HEK293 (cell line): ENCODE measurements around the gene ATAD1.
"Not testable (repeated sequence)": the region's sequence is repeated elsewhere in the genome, so short reads cannot be mapped to it uniquely, and the experiment has no call there.

Experiments
- CTCF ChIA-PET: fragments of 350-600 bp; formaldehyde crosslinking; extraction: SDS; loops from one replicate; lab custom pipeline; 2021; ENCODE audit warnings: antibody characterized with exemption; lab: Yijun Ruan, JAX
- POLR2A ChIA-PET: fragments of 300-600 bp; formaldehyde crosslinking; extraction: SDS; loops from one replicate; lab custom pipeline; 2020; ENCODE audit warnings: antibody characterized with exemption, inconsistent platforms; lab: Yijun Ruan, JAX
- H3K27ac ChIP-seq: fragments of 200-500 bp; sonication (Bioruptor generic); 2 replicates; pipeline ENCODE4 v1.5.1; 2014; ENCODE audit warnings: low read depth, low read length, control low read depth, inconsistent platforms; ENCODE audit errors: extremely low read depth
- H3K36me3 ChIP-seq, 2 experiments: fragments of 200-500 bp in 1 of 2; sonication (Bioruptor generic) in 1 of 2; 1 replicate in 1 of 2; 2 replicates in 1 of 2; pipeline ENCODE4 v1.5.1; 2014 to 2017; ENCODE audit warnings: inconsistent platforms in 2 of 2, low read length in 2 of 2; ENCODE audit not compliant: control insufficient read depth in 2 of 2, insufficient read depth in 1 of 2
- H3K4me1 ChIP-seq: fragments of 200-500 bp; sonication (Bioruptor generic); 2 replicates; pipeline ENCODE4 v1.5.1; 2014; ENCODE audit warnings: mild to moderate bottlenecking, low read length, inconsistent platforms; ENCODE audit not compliant: control insufficient read depth, insufficient read depth
- H3K4me3 ChIP-seq: 2 replicates; pipeline ENCODE4 v1.5.1; 2011; ENCODE audit warnings: low read depth, mild to moderate bottlenecking, control low read depth, low read length, moderate library complexity
- H3K9me3 ChIP-seq: fragments of 200-500 bp; sonication (Bioruptor generic); 2 replicates; pipeline ENCODE4 v1.5.1; 2014; ENCODE audit warnings: low read depth, low read length, inconsistent platforms; ENCODE audit not compliant: control insufficient read depth, insufficient read depth
- AEBP2 ChIP-seq: fragments of 450-650 bp; formaldehyde crosslinking; IDR thresholded peaks from 2 replicates; pipeline ENCODE4 v1.5.1; 2016; ENCODE audit warnings: missing biosample characterization, missing genetic modification characterization, borderline replicate concordance
- OSR2 ChIP-seq: fragments of 450-650 bp; formaldehyde crosslinking; IDR thresholded peaks from 2 replicates; pipeline ENCODE4 v1.5.1; 2016; ENCODE audit warnings: missing biosample characterization, missing genetic modification characterization
- OVOL3 ChIP-seq: fragments of 450-650 bp; formaldehyde crosslinking; IDR thresholded peaks from 2 replicates; pipeline ENCODE4 v1.5.1; 2016; ENCODE audit warnings: missing biosample characterization, missing genetic modification characterization
- PATZ1 ChIP-seq: fragments of 450-650 bp; formaldehyde crosslinking; IDR thresholded peaks from 2 replicates; pipeline ENCODE4 v1.5.1; 2016; ENCODE audit warnings: missing biosample characterization, missing genetic modification characterization
- SETDB1 ChIP-seq: IDR thresholded peaks from one replicate; pipeline ENCODE4 v1.6.1; 2017; ENCODE audit warnings: mild to moderate bottlenecking, low read length, moderate library complexity, mixed read lengths; ENCODE audit not compliant: insufficient read length
- SP3 ChIP-seq: fragments of 450-650 bp; formaldehyde crosslinking; IDR thresholded peaks from 2 replicates; pipeline ENCODE4 v1.5.1; 2016; ENCODE audit warnings: missing biosample characterization, missing genetic modification characterization
- ZBTB7A ChIP-seq: fragments of 450-650 bp; formaldehyde crosslinking; IDR thresholded peaks from 2 replicates; pipeline ENCODE4 v1.5.1; 2016; ENCODE audit warnings: low read depth, missing biosample characterization, missing genetic modification characterization
- ZFHX2 ChIP-seq: fragments of 450-650 bp; formaldehyde crosslinking; conservative IDR thresholded peaks from 2 replicates; pipeline ENCODE4 v1.5.1; 2016; ENCODE audit warnings: missing biosample characterization, missing genetic modification characterization
- ZIC2 ChIP-seq: fragments of 450-650 bp; formaldehyde crosslinking; IDR thresholded peaks from 2 replicates; pipeline ENCODE4 v1.5.1; 2016; ENCODE audit warnings: missing biosample characterization, missing genetic modification characterization
- ZNF140 ChIP-seq: fragments of 450-650 bp; formaldehyde crosslinking; IDR thresholded peaks from 2 replicates; pipeline ENCODE4 v1.5.1; 2016; ENCODE audit warnings: missing biosample characterization, missing genetic modification characterization
- ZNF155 ChIP-seq: fragments of 450-650 bp; formaldehyde crosslinking; IDR thresholded peaks from 2 replicates; pipeline ENCODE4 v1.5.1; 2016; ENCODE audit warnings: missing biosample characterization, missing genetic modification characterization
- ZNF175 ChIP-seq: fragments of 450-650 bp; formaldehyde crosslinking; IDR thresholded peaks from 2 replicates; pipeline ENCODE4 v1.5.1; 2016; ENCODE audit warnings: missing biosample characterization, missing genetic modification characterization
- ZNF19 ChIP-seq: fragments of 450-650 bp; formaldehyde crosslinking; IDR thresholded peaks from 2 replicates; pipeline ENCODE4; 2016; ENCODE audit warnings: missing biosample characterization, missing genetic modification characterization, low read depth
- ZNF248 ChIP-seq: fragments of 450-650 bp; formaldehyde crosslinking; IDR thresholded peaks from 2 replicates; pipeline ENCODE4 v1.5.1; 2017; ENCODE audit warnings: missing biosample characterization, missing genetic modification characterization
- ZNF398 ChIP-seq: fragments of 450-650 bp; formaldehyde crosslinking; IDR thresholded peaks from 2 replicates; pipeline ENCODE4 v1.5.1; 2017; ENCODE audit warnings: missing biosample characterization, missing genetic modification characterization
- ZNF426 ChIP-seq: fragments of 450-650 bp; formaldehyde crosslinking; IDR thresholded peaks from 2 replicates; pipeline ENCODE4 v1.5.1; 2017; ENCODE audit warnings: missing biosample characterization, missing genetic modification characterization, mild to moderate bottlenecking, inconsistent platforms, moderate library complexity
- ZNF518A ChIP-seq: fragments of 450-650 bp; formaldehyde crosslinking; conservative IDR thresholded peaks from 2 replicates; pipeline ENCODE4 v1.5.1; 2016; ENCODE audit warnings: low read depth, missing biosample characterization, missing genetic modification characterization
- ZNF785 ChIP-seq: fragments of 450-650 bp; formaldehyde crosslinking; IDR thresholded peaks from 2 replicates; pipeline ENCODE4 v1.5.1; 2016; ENCODE audit warnings: missing biosample characterization, missing genetic modification characterization
- ZNF837 ChIP-seq: fragments of 450-650 bp; formaldehyde crosslinking; IDR thresholded peaks from 2 replicates; pipeline ENCODE4 v1.5.1; 2016; ENCODE audit warnings: missing biosample characterization, missing genetic modification characterization
- ZSCAN16 ChIP-seq: fragments of 450-650 bp; formaldehyde crosslinking; IDR thresholded peaks from 2 replicates; pipeline ENCODE4 v1.5.1; 2016; ENCODE audit warnings: missing biosample characterization, missing genetic modification characterization
- TF ChIP-seq, protein P1 (sequence below): fragments of 450-650 bp; formaldehyde crosslinking; IDR thresholded peaks from 2 replicates; pipeline ENCODE4 v1.5.1; 2016; ENCODE audit warnings: missing biosample characterization, missing genetic modification characterization

Gene ATAD1

DNA sequence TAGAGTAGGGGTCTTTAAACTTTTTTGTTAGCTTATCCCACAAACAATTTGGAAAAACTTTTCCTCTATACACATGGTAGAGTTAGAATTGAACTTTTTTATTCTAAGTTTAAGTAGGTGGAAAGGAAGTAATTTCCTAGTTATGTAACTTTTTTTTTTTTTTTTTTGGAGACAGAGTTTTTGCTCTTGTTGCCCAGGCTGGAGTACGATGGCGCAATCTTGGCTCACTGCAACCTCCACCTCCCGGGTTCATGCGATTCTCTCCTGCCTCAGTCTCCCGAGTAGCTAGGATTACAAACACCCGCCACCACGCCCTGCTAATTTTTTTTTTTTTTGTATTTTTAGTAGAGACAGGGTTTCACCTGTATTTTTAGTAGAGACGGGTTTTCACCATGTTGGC is 28.7 kb upstream of the ATAD1 start:
- TF ChIP-seq ZBTB7A (tag by site-specific recombination) = peak; percentile 26; the same call in 1 of the 2 replicates
- not testable (repeated sequence) for H3K9me3 ChIP-seq, H3K4me3 ChIP-seq, H3K27ac ChIP-seq, H3K36me3 ChIP-seq
- H3K4me1 ChIP-seq = peaks cover 20% of the 10 kb centered on the region
- POLR2A ChIA-PET = interaction anchor here (0.7 to 2.2 kb wide), 4 partner anchors 16 to 680 kb away, joined by 3 to 29 read pairs (median 14); partner anchors contain the start of genes ATAD1, KLLN and PTEN
- CTCF ChIA-PET = interaction anchor here (0.5 to 2.4 kb wide), 6 partner anchors 13 to 964 kb away, joined by 3 to 11 read pairs (median 4); no protein-coding TSS in a partner anchor

- H3K9me3 ChIP-seq = no peaks in the 10 kb centered on the region
- peaks cover 20% of the 10 kb centered on the region for H3K4me1 ChIP-seq
- no peaks in the 10 kb centered on the region for H3K36me3 ChIP-seq
- H3K4me3 ChIP-seq = no peak overlapping the region
- ChIA-PET CTCF (interaction anchor here (0.5 to 2.4 kb wide), 9 partner anchors 13 to 965 kb away, joined by 3 to 11 read pairs (median 3); no protein-coding TSS in a partner anchor), POLR2A (interaction anchor here (0.7 to 2.2 kb wide), 5 partner anchors 16 to 680 kb away, joined by 3 to 29 read pairs (median 5); partner anchors contain the start of genes ATAD1, KLLN and PTEN)
- no peak overlapping the region for H3K27ac ChIP-seq
- TF ChIP-seq OVOL3 (tag by site-specific recombination) (peak; percentile 95), ZNF19 (tag by site-specific recombination) (0 out of 2 replicates have a peak, but pooled peaks have one; percentile 42), ZNF426 (tag by site-specific recombination) (no peak), ZNF398 (peak; percentile 76), ZSCAN16 (tag by site-specific recombination) (no peak), ZNF785 (no peak), ZIC2 (tag by site-specific recombination) (no peak), AEBP2 (tag by site-specific recombination) (no peak), PATZ1 (peak; percentile 93), ZNF248 (tag by site-specific recombination) (no peak), ZNF155 (tag by site-specific recombination) (no peak), ZNF140 (no peak), ZNF175 (no peak), OSR2 (peak; percentile 97), ZFHX2 (no peak), ZNF837 (tag by site-specific recombination) (no peak), SETDB1 (no peak), ZNF518A (tag by site-specific recombination) (peak; percentile 79), SP3 (peak; percentile 85)
- TF ChIP-seq, protein P1, sequence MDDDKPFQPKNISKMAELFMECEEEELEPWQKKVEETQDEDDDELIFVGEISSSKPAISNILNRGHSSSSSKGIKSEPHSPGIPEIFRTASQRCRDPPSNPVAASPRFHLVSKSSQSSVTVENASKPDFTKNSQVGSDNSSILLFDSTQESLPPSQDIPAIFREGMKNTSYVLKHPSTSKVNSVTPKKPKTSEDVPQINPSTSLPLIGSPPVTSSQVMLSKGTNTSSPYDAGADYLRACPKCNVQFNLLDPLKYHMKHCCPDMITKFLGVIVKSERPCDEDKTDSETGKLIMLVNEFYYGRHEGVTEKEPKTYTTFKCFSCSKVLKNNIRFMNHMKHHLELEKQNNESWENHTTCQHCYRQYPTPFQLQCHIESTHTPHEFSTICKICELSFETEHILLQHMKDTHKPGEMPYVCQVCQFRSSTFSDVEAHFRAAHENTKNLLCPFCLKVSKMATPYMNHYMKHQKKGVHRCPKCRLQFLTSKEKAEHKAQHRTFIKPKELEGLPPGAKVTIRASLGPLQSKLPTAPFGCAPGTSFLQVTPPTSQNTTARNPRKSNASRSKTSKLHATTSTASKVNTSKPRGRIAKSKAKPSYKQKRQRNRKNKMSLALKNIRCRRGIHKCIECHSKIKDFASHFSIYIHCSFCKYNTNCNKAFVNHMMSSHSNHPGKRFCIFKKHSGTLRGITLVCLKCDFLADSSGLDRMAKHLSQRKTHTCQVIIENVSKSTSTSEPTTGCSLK (tag by site-specific recombination) = no peak
Measured at GRCh38 chr10:87846023-87846422, 28.0 kb upstream of the ATAD1 start.
